ENCODE data around the gene PUM2.

- TF ChIP-seq CTCF (IDR thresholded peaks at IDR 0.05) = no peak
- TF ChIP-seq POLR2A (IDR thresholded peaks at IDR 0.05) = no peak
Observed at GRCh38 chr2:20242727-20243377, 107.8 kb downstream of the PUM2 start.
